OCI-LY3 (cell line): ENCODE data around the gene HBS1L.

ENCODE experiments used
- CTCF ChIP-seq: fragments of 200-600, 300-600 bp; sonication (generic); IDR thresholded peaks from 2 replicates; pipeline ENCODE4 v1.5.1; 2014; ENCODE audit warnings: antibody characterized with exemption, low read length, low read depth
- EZH2phosphoT487 ChIP-seq: fragments of 200-600 bp; shearing (Covaris generic); IDR thresholded peaks from 2 replicates; pipeline ENCODE4 v1.6.1; 2018; ENCODE audit warnings: antibody characterized with exemption, mixed run types, low read depth

GRCh38 chr6:134948142-134948541 lies 106.5 kb downstream of the HBS1L start:
- TF ChIP-seq CTCF: no peak
- TF ChIP-seq EZH2phosphoT487: no peak
